ENCODE results near the gene SLCO1B1. TPM values are rescaled to one million over a fixed set of nuclear protein-coding genes. Genes with fewer than 3 reads are reported as not detected.

Gene SLCO1B1
- total RNA-seq, 2 experiments from 2014 or later, result not detected

GRCh38 chr12:21221072-21221471, 90.1 kb downstream of the SLCO1B1 start:
- ATAC-seq, result no peak
- H3K36me3 Mint-ChIP-seq (ENCODE audit: low read depth), result no peaks in the 10 kb centered on the region
- intact Hi-C loops (cut with micrococcal nuclease), result no loop called here

GRCh38 chr12:21221778-21222177, 90.8 kb downstream of the SLCO1B1 start:
- no peak for TF ChIP-seq CTCF (IDR thresholded peaks at IDR 0.05)
- Mint-ChIP-seq H3K27me3 (peaks cover 1% of the 10 kb centered on the region), H3K9me3 (no peaks in the 10 kb centered on the region), H3K4me1 (ENCODE audit: low read depth) (no peaks in the 10 kb centered on the region), H3K27ac (no peak overlapping the region), H3K36me3 (ENCODE audit: low read depth) (no peaks in the 10 kb centered on the region), H3K4me3 (no peak overlapping the region)
- CTCF ChIA-PET, result no interaction called here
- intact Hi-C loops (cut with micrococcal nuclease), result no loop called here
- ATAC-seq (no peak), DNase-seq (no peak)
- POLR2A ChIA-PET, result no interaction called here

More at GRCh38 chr12:21221072-21221471, 90.1 kb downstream of the SLCO1B1 start:
- no peak overlapping the region for H3K4me3 Mint-ChIP-seq
- ChIA-PET POLR2A (no interaction called here), CTCF (no interaction called here)
- H3K27ac Mint-ChIP-seq, result no peak overlapping the region
- no peak for DNase-seq
- TF ChIP-seq CTCF (IDR thresholded peaks at IDR 0.05), result no peak
- no peaks in the 10 kb centered on the region for H3K4me1 Mint-ChIP-seq (ENCODE audit: low read depth)
- H3K9me3 Mint-ChIP-seq, result no peaks in the 10 kb centered on the region
- peaks cover 1% of the 10 kb centered on the region for H3K27me3 Mint-ChIP-seq

GRCh38 chr12:21223930-21224329, 92.9 kb downstream of the SLCO1B1 start:
- intact Hi-C loops (cut with micrococcal nuclease), result no loop called here
- H3K27me3 Mint-ChIP-seq, result peaks cover 1% of the 10 kb centered on the region

GRCh38 chr12:21234395-21234794, 103.4 kb downstream of the SLCO1B1 start:
- no peak for TF ChIP-seq CTCF (IDR thresholded peaks at IDR 0.05)
- ATAC-seq (no peak), DNase-seq (no peak)
- ChIA-PET CTCF (no interaction called here), POLR2A (no interaction called here)
- Mint-ChIP-seq H3K4me1 (ENCODE audit: low read depth) (no peaks in the 10 kb centered on the region), H3K4me3 (no peak overlapping the region), H3K27ac (no peak overlapping the region), H3K36me3 (ENCODE audit: low read depth) (no peaks in the 10 kb centered on the region), H3K27me3 (no peaks in the 10 kb centered on the region), H3K9me3 (no peaks in the 10 kb centered on the region)
- intact Hi-C loops (cut with micrococcal nuclease), result no loop called here

More at GRCh38 chr12:21223930-21224329, 92.9 kb downstream of the SLCO1B1 start:
- Mint-ChIP-seq H3K9me3 (no peaks in the 10 kb centered on the region), H3K27ac (no peak overlapping the region), H3K4me3 (no peak overlapping the region), H3K36me3 (ENCODE audit: low read depth) (no peaks in the 10 kb centered on the region), H3K4me1 (ENCODE audit: low read depth) (no peaks in the 10 kb centered on the region)
- POLR2A ChIA-PET, result no interaction called here
- ATAC-seq, result no peak
- no peak for TF ChIP-seq CTCF (IDR thresholded peaks at IDR 0.05)
- CTCF ChIA-PET, result no interaction called here
- DNase-seq, result no peak

GRCh38 chr12:21239866-21240265, 108.9 kb downstream of the SLCO1B1 start:
- H3K27me3 Mint-ChIP-seq, result peaks cover 7% of the 10 kb centered on the region
- DNase-seq (no peak), ATAC-seq (no peak)
- POLR2A ChIA-PET, result no interaction called here
- H3K27ac Mint-ChIP-seq, result no peak overlapping the region
- intact Hi-C loops (cut with micrococcal nuclease), result no loop called here
- no peaks in the 10 kb centered on the region for H3K9me3 Mint-ChIP-seq
- TF ChIP-seq CTCF (IDR thresholded peaks at IDR 0.05), result no peak
- CTCF ChIA-PET, result no interaction called here
- H3K4me3 Mint-ChIP-seq, result no peak overlapping the region
- no peaks in the 10 kb centered on the region for H3K4me1 Mint-ChIP-seq (ENCODE audit: low read depth)
- no peaks in the 10 kb centered on the region for H3K36me3 Mint-ChIP-seq (ENCODE audit: low read depth)

Data from activated CD8-positive, alpha-beta T cell treated with anti-CD3 and anti-CD28 coated beads for 36 hours (primary cell).